ENCODE results near the gene SLAMF6. TPM values are rescaled to one million over a fixed set of nuclear protein-coding genes. Genes with fewer than 3 reads are reported as not detected.
"Not testable (repeated sequence)": the region's sequence is repeated elsewhere in the genome, so short reads cannot be mapped to it uniquely, and the experiment has no call there.

Gene SLAMF6
- total RNA-seq, 1 experiment from 2014 or later, result not detected

DNA sequence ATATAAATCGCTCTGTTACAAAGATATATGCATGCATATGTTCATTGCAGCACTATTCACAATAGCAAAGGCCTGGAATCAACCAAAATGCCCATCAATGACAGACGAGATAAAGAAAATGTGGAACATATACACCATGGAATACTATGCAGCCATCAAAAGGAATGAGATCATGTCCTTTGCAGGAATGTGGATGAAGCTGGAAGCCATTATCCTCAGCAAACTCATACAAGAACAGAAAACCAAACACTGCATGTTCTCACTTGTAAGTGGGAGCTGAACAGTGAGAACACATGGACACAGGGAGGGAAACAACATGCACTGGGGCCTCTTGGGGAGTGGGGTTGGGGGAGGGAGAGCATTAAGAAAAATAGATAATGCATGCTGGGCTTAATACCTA, 5.5 kb downstream of the SLAMF6 start:
- not testable (repeated sequence) for H3K4me1 ChIP-seq (replicated peaks); H3K4me3 ChIP-seq; H3K27me3 ChIP-seq (replicated peaks); H3K36me3 ChIP-seq; H3K9me3 ChIP-seq (replicated peaks); DNase-seq (ENCODE audit: low read depth in 1 of 2, low spot score in 2 of 2); H3K27ac ChIP-seq

DNA sequence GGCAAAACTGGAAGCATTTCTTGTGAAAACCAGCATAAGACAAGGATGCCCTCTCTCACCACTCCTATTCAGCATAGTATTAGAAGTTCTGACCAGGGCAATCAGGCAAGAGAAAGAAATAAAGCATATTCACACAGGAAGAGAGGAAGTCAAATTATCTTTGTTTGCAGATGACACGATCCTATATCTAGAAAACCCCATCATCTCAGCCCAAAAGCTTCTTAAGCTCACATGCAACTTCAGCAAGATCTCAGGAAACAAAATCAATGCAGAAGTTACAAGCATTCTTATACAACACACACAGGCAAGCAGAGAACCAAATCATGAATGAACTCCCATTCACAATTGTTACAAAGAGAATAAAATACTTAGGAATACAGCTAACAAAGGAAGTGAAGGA, 7.1 kb downstream of the SLAMF6 start:
- H3K4me1 ChIP-seq (replicated peaks); H3K4me3 ChIP-seq; H3K27me3 ChIP-seq (replicated peaks); H3K27ac ChIP-seq; DNase-seq (ENCODE audit: low read depth in 1 of 2, low spot score in 2 of 2); H3K36me3 ChIP-seq; H3K9me3 ChIP-seq (replicated peaks): not testable (repeated sequence)

DNA sequence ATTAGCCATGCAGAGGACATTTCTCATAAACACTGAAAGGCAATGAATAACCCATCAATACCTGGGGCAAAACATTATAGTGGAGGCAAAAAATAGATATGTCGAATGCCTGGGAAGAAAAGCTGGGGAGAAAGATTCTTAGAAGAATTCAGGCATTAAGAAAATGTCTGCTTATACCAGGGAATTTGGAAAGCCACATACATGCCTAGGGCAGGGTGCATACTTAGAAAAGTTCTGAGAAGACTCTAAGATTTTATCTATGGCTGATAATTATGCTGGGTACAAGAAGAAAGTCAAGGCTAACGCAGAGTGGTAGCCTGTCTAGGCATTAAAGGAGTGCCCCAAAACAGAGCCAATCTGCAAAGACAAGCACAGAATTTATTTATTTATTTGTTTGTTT, 18.4 kb downstream of the SLAMF6 start:
- no peaks in the 10 kb centered on the region for H3K4me1 ChIP-seq (replicated peaks)
- H3K9me3 ChIP-seq (replicated peaks), result no peaks in the 10 kb centered on the region; the same call in 1 of the 2 replicates
- H3K27me3 ChIP-seq (replicated peaks), result no peaks in the 10 kb centered on the region
- no peak for DNase-seq (ENCODE audit: low read depth in 1 of 2, low spot score in 2 of 2)
- no peak overlapping the region for H3K4me3 ChIP-seq
- H3K27ac ChIP-seq, result no peak overlapping the region
- no peaks in the 10 kb centered on the region for H3K36me3 ChIP-seq

GRCh38 chr1:160503087-160503486, 20.0 kb downstream of the SLAMF6 start:
- no peaks in the 10 kb centered on the region for H3K4me1 ChIP-seq (replicated peaks)
- DNase-seq (ENCODE audit: low read depth in 1 of 2, low spot score in 2 of 2), result no peak
- no peak overlapping the region for H3K27ac ChIP-seq
- H3K9me3 ChIP-seq (replicated peaks), result no peaks in the 10 kb centered on the region; the same call in 1 of the 2 replicates
- H3K4me3 ChIP-seq, result no peak overlapping the region
- H3K27me3 ChIP-seq (replicated peaks), result no peaks in the 10 kb centered on the region
- H3K36me3 ChIP-seq, result no peaks in the 10 kb centered on the region

DNA sequence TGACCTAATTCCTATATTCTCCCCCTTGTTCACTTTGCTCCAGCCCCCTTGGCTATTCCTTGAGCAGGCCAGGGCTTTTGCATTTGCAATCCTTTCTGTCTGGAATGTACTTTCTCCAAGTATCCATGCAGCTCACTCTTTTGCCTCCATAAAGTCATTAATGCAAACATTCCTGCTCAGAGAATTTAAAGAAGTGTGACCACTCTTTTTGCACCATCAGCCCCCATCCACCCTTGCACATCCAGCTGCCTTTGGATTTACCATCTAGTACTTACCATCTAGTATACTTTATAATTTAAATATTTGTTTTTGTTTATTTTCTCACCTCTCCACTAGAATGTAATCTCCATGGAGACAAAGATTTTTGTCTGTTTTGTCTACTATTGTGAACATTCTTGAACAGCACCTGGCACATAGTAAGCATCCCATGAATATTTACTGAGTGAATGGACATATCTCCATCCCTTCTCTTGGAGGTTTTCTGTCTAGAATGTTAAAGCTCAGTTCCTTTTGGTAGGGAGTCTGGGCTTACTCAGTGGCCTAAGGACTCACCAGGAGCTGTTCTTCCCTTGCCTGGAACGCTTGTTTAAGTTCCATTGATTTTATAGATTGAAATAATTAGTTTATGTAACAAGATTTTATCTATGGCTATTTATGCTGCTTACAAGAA, 22.6 kb downstream of the SLAMF6 start:
- H3K4me3 ChIP-seq, result no peak overlapping the region
- DNase-seq (ENCODE audit: low read depth in 1 of 2, low spot score in 2 of 2), result no peak
- H3K4me1 ChIP-seq (replicated peaks), result no peaks in the 10 kb centered on the region

GRCh38 chr1:160499631-160500030, 23.4 kb downstream of the SLAMF6 start:
- H3K36me3 ChIP-seq, result no peaks in the 10 kb centered on the region
- no peaks in the 10 kb centered on the region for H3K27me3 ChIP-seq (replicated peaks)
- no peak overlapping the region for H3K4me3 ChIP-seq
- DNase-seq (ENCODE audit: low read depth in 1 of 2, low spot score in 2 of 2), result no peak
- H3K27ac ChIP-seq, result no peak overlapping the region
- H3K4me1 ChIP-seq (replicated peaks), result no peaks in the 10 kb centered on the region
- H3K9me3 ChIP-seq (replicated peaks), result no peaks in the 10 kb centered on the region; the same call in none of the 2 replicates

More for the DNA sequence above, 22.6 kb downstream of the SLAMF6 start:
- Histone ChIP-seq H3K36me3 (no peaks in the 10 kb centered on the region), H3K9me3 (replicated peaks) (no peaks in the 10 kb centered on the region; the same call in none of the 2 replicates), H3K27me3 (replicated peaks) (no peaks in the 10 kb centered on the region), H3K27ac (no peak overlapping the region)

DNA sequence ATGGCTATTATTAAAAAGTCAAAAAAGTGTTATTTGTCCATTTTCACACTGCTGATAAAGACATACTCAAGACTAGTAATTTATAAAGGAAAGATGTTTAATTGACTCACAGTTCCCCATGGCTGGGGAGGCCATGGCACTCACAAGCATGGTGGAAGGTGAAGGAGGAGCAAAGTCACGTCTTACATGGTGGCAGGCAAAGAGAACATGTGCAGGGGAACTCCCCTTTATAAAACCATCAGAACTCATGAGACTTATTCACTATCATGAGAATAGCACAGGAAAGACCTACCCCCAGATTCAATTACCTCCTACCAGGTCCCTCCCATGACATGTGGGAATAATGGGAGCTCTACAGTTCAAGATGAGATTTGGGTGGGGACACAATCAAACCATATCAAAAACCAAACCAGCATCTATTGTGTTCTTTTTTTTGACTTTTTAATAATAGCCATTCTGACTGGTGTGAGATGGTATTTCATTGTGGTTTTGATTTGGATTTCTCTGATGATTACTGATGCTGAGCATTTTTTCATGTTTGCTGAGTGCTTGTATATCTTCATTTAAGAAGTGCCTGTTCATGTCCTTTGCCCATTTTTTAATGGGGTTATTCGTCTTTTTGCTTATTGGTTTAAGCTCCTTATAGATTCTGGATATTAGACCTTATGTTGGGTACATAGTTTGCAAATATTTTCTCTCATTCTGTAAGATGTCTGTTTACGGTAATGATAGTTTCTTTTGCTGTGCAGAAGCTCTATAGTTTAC, 24.6 kb downstream of the SLAMF6 start:
- not testable (repeated sequence) for DNase-seq (ENCODE audit: low read depth in 1 of 2, low spot score in 2 of 2); H3K4me3 ChIP-seq; H3K4me1 ChIP-seq (replicated peaks); H3K27me3 ChIP-seq (replicated peaks); H3K9me3 ChIP-seq (replicated peaks); H3K36me3 ChIP-seq; H3K27ac ChIP-seq

GRCh38 chr1:160496334-160496733, 26.7 kb downstream of the SLAMF6 start:
- Histone ChIP-seq H3K4me1 (replicated peaks) (no peaks in the 10 kb centered on the region), H3K36me3 (no peaks in the 10 kb centered on the region), H3K9me3 (replicated peaks) (no peaks in the 10 kb centered on the region; the same call in 1 of the 2 replicates), H3K4me3 (no peak overlapping the region), H3K27ac (no peak overlapping the region), H3K27me3 (replicated peaks) (no peaks in the 10 kb centered on the region)
- DNase-seq (ENCODE audit: low read depth in 1 of 2, low spot score in 2 of 2), result no peak

DNA sequence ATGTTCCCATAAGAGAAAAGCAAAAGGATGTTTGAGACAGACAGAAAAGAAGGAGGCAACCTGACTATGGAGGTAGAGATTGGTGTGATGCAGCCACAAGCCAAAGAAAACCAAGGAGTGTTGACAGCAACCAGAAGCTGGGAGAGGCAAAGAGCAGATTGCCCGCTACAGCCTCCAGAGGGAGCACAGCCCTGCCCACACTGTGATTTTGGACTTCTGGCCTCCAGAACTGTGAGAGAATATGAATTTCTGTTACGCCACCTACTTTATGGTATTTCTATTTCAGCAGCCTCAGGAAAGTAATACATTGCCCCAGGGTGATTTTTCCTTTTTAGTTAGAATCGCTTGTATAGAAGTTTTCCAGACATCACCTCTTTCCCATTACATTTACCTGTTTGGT, 28.4 kb downstream of the SLAMF6 start:
- DNase-seq (ENCODE audit: low read depth in 1 of 2, low spot score in 2 of 2), result no peak
- Histone ChIP-seq H3K27ac (no peak overlapping the region), H3K9me3 (replicated peaks) (no peaks in the 10 kb centered on the region; the same call in 1 of the 2 replicates), H3K36me3 (no peaks in the 10 kb centered on the region), H3K4me1 (replicated peaks) (no peaks in the 10 kb centered on the region), H3K4me3 (no peak overlapping the region), H3K27me3 (replicated peaks) (no peaks in the 10 kb centered on the region)

DNA sequence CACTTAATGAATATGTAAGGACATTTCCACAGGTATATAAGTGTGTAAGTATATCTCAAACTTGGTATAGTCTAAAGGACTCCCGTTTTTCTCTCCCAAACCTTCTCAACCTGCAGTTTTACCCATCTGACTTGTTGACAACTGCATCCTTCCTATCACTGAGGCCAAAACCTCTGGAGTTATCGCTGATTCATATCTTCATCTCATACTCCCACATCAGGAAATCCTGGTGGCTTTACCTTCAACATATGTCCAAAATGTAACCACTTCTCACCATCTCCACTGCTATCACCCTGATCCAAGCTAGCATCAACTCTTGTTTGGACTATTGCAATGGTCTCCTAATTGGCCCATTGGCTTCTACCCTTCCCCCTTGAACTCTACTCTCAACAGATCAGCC, 30.4 kb downstream of the SLAMF6 start:
- no peaks in the 10 kb centered on the region for H3K27me3 ChIP-seq (replicated peaks)
- no peak for DNase-seq (ENCODE audit: low read depth in 1 of 2, low spot score in 2 of 2)
- H3K36me3 ChIP-seq, result no peaks in the 10 kb centered on the region
- H3K4me3 ChIP-seq, result no peak overlapping the region
- no peak overlapping the region for H3K27ac ChIP-seq
- no peaks in the 10 kb centered on the region for H3K4me1 ChIP-seq (replicated peaks)
- H3K9me3 ChIP-seq (replicated peaks), result no peaks in the 10 kb centered on the region; the same call in 1 of the 2 replicates

GRCh38 chr1:160491981-160492380, 31.1 kb downstream of the SLAMF6 start:
- DNase-seq (ENCODE audit: low read depth in 1 of 2, low spot score in 2 of 2), result no peak
- Histone ChIP-seq H3K4me3 (no peak overlapping the region), H3K27me3 (replicated peaks) (no peaks in the 10 kb centered on the region), H3K27ac (no peak overlapping the region), H3K36me3 (no peaks in the 10 kb centered on the region), H3K9me3 (replicated peaks) (no peaks in the 10 kb centered on the region), H3K4me1 (replicated peaks) (no peaks in the 10 kb centered on the region)

GRCh38 chr1:160491017-160491416, 32.0 kb downstream of the SLAMF6 start:
- H3K9me3 ChIP-seq (replicated peaks), result no peaks in the 10 kb centered on the region
- no peaks in the 10 kb centered on the region for H3K36me3 ChIP-seq
- no peaks in the 10 kb centered on the region for H3K27me3 ChIP-seq (replicated peaks)
- no peak for DNase-seq (ENCODE audit: low read depth in 1 of 2, low spot score in 2 of 2)
- no peaks in the 10 kb centered on the region for H3K4me1 ChIP-seq (replicated peaks)
- H3K4me3 ChIP-seq, result no peak overlapping the region
- no peak overlapping the region for H3K27ac ChIP-seq

DNA sequence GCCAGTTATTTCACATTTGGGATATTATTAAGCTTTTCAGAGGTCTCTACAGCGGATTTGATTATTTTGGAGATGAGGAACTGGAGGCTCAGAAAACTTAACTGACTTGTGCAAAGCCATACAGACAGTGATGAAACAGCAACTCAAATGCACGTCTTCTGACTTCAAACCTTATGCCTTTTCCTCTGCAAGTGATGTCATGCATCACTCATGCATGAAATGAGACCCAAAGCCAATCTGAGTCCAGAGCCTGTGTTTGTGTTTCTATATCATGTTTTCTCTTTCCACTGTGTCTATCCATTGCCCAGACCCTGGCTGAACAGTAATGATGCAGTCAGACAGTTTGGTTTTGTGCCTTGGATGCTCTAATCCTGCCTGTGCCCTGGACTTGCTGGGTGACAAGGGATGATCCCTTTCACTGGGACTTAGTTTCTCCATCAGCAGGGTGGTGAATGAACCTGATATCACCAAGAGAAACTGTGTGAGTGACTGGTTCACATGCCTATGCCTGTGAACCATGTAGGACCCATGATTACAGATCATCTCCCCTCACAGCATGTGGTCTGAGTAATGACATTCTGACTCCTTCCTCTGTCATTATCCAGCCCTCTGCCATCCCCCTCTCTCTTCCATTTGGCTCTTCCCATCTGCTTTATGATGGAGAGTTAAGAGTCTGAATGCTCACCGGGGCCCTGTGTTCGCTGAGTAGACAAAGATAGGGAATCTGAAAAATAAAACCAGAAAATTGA, 33.4 kb downstream of the SLAMF6 start:
- no peak overlapping the region for H3K27ac ChIP-seq
- H3K9me3 ChIP-seq (replicated peaks), result no peaks in the 10 kb centered on the region
- H3K4me1 ChIP-seq (replicated peaks), result no peaks in the 10 kb centered on the region
- no peaks in the 10 kb centered on the region for H3K36me3 ChIP-seq
- H3K27me3 ChIP-seq (replicated peaks), result no peaks in the 10 kb centered on the region
- DNase-seq (ENCODE audit: low read depth in 1 of 2, low spot score in 2 of 2), result no peak
- H3K4me3 ChIP-seq, result no peak overlapping the region
